IMR-90 (cell line): Measurements from ENCODE around the gene DCP1A. TPM values are rescaled to one million over a fixed set of nuclear protein-coding genes. Genes with fewer than 3 reads are reported as not detected.

Source experiments
- ATAC-seq: fragments of 200-7000 bp; cut with Tn5 transposase; 2 replicates; pipeline ENCODE4 v1.9.1; 2020; ENCODE audit warnings: low read depth, mild to moderate bottlenecking, moderate library complexity
- BruUV-seq: library from RNA; stranded (reverse); fragments of 400-500 nt; replicated peaks from 2 replicates; lab custom pipeline; 2021; lab: Mats Ljungman, UMichigan
- CTCF ChIA-PET: fragments of 300-600 bp; formaldehyde crosslinking; extraction: SDS; loops from one replicate; lab custom pipeline; 2021; ENCODE audit warnings: antibody characterized with exemption; lab: Yijun Ruan, JAX
- POLR2A ChIA-PET: fragments of 300-600 bp; sonication (Branson Sonifier 250); formaldehyde crosslinking; loops from one replicate; lab custom pipeline; 2022; ENCODE audit warnings: antibody characterized with exemption; ENCODE audit not compliant: unreplicated experiment; lab: Charles Lee
- DNase-seq: peaks from one replicate; pipeline ENCODE4 v3.0.0; 2013
- H2AFZ ChIP-seq: replicated peaks from 2 replicates; pipeline ENCODE3; 2013; ENCODE audit warnings: low read length, mild to moderate bottlenecking; ENCODE audit not compliant: poor library complexity
- H2AK5ac ChIP-seq: 2 replicates; pipeline ENCODE4 v1.6.1; 2013; ENCODE audit warnings: low read depth, low read length, inconsistent platforms
- H2AK9ac ChIP-seq: replicated peaks from 2 replicates; pipeline ENCODE3; 2013; ENCODE audit warnings: mild to moderate bottlenecking, low read depth, low read length, moderate library complexity; ENCODE audit not compliant: poor library complexity
- H2BK120ac ChIP-seq: 2 replicates; pipeline ENCODE4 v1.6.1; 2013; ENCODE audit warnings: low read depth, low read length, inconsistent platforms
- H2BK15ac ChIP-seq: 3 replicates; pipeline ENCODE4 v1.6.1; 2013; ENCODE audit warnings: low read depth, low read length, inconsistent platforms
- H2BK20ac ChIP-seq: 2 replicates; pipeline ENCODE4 v1.6.1; 2013; ENCODE audit warnings: low read depth, mild to moderate bottlenecking, inconsistent platforms, low read length, moderate library complexity
- H2BK5ac ChIP-seq: 2 replicates; pipeline ENCODE4 v1.6.1; 2013; ENCODE audit warnings: mild to moderate bottlenecking, low read depth, low read length, inconsistent platforms; ENCODE audit not compliant: poor library complexity, severe bottlenecking
- H3K14ac ChIP-seq: replicated peaks from 2 replicates; pipeline ENCODE4 v1.6.1; 2013; ENCODE audit warnings: low read depth, low read length, inconsistent platforms
- H3K18ac ChIP-seq: 2 replicates; pipeline ENCODE4 v1.6.1; 2013; ENCODE audit warnings: low read depth, low read length, control low read depth
- H3K23ac ChIP-seq: 2 replicates; pipeline ENCODE4 v1.6.1; 2013; ENCODE audit warnings: low read depth, low read length, inconsistent platforms
- H3K27ac ChIP-seq: 2 replicates; pipeline ENCODE4 v1.5.1; 2013; ENCODE audit warnings: mild to moderate bottlenecking, control low read depth, low read length; ENCODE audit not compliant: insufficient read depth
- H3K27me3 ChIP-seq: 2 replicates; pipeline ENCODE4 v1.6.1; 2013; ENCODE audit warnings: low read length; ENCODE audit not compliant: control insufficient read depth, insufficient read depth
- H3K36me3 ChIP-seq: 2 replicates; pipeline ENCODE4 v1.6.1; 2013; ENCODE audit warnings: low read length, mixed read lengths; ENCODE audit not compliant: control insufficient read depth, insufficient read depth
- H3K4ac ChIP-seq: 2 replicates; pipeline ENCODE4 v1.6.1; 2013; ENCODE audit warnings: low read depth, low read length, inconsistent platforms
- H3K4me1 ChIP-seq: 2 replicates; pipeline ENCODE4 v1.6.1; 2013; ENCODE audit warnings: low read length, mixed read lengths; ENCODE audit not compliant: control insufficient read depth, insufficient read depth
- H3K4me2 ChIP-seq: 2 replicates; pipeline ENCODE4 v1.6.1; 2013; ENCODE audit warnings: low read depth, mild to moderate bottlenecking, control low read depth, low read length, moderate library complexity
- H3K4me3 ChIP-seq: 2 replicates; pipeline ENCODE4 v1.5.1; 2013; ENCODE audit warnings: low read depth, mild to moderate bottlenecking, control low read depth, low read length, moderate library complexity; ENCODE audit not compliant: insufficient read depth
- H3K56ac ChIP-seq: 2 replicates; pipeline ENCODE4 v1.6.1; 2013; ENCODE audit warnings: low read length, inconsistent platforms; ENCODE audit not compliant: insufficient read depth; ENCODE audit errors: extremely low read depth
- H3K79me1 ChIP-seq, 2 experiments: 2 replicates each; pipeline ENCODE4 v1.6.1; 2013; ENCODE audit warnings: low read length in 2 of 2, inconsistent platforms in 1 of 2, low read depth in 1 of 2
- H3K9ac ChIP-seq: 2 replicates; pipeline ENCODE4 v1.6.1; 2013; ENCODE audit warnings: low read depth, low read length, control low read depth
- H3K9me1 ChIP-seq: 2 replicates; pipeline ENCODE4 v1.6.1; 2013; ENCODE audit warnings: low read length, inconsistent platforms; ENCODE audit not compliant: insufficient read depth
- H3K9me3 ChIP-seq: 2 replicates; pipeline ENCODE4 v1.6.1; 2013; ENCODE audit warnings: low read length; ENCODE audit not compliant: control insufficient read depth, insufficient read depth
- H4K20me1 ChIP-seq: 2 replicates; pipeline ENCODE4 v1.6.1; 2013; ENCODE audit warnings: low read length, inconsistent platforms; ENCODE audit not compliant: insufficient read depth
- H4K5ac ChIP-seq: 2 replicates; pipeline ENCODE4 v1.6.1; 2013; ENCODE audit warnings: mild to moderate bottlenecking, low read depth, low read length, control low read depth
- H4K8ac ChIP-seq, 2 experiments: 2 replicates each; pipeline ENCODE4 v1.6.1; 2013; ENCODE audit warnings: low read depth in 2 of 2, low read length in 2 of 2, control low read depth in 1 of 2, inconsistent platforms in 1 of 2
- H4K91ac ChIP-seq: 2 replicates; pipeline ENCODE4 v1.6.1; 2013; ENCODE audit warnings: low read depth, low read length, inconsistent platforms; ENCODE audit not compliant: insufficient read depth
- BHLHE40 ChIP-seq: fragments of 150-350 bp; IDR thresholded peaks from 2 replicates; pipeline ENCODE4 v1.6.1; 2016; ENCODE audit warnings: mild to moderate bottlenecking, low read depth, low read length
- CEBPB ChIP-seq: IDR thresholded peaks from 2 replicates; pipeline ENCODE4 v1.6.1; 2012; ENCODE audit warnings: low read depth, low read length, improper control_type of control experiment
- CTCF ChIP-seq: conservative IDR thresholded peaks from 2 replicates; pipeline ENCODE4 v1.5.1; 2012; ENCODE audit warnings: mild to moderate bottlenecking, low read depth, low read length, improper control_type of control experiment
- ELK1 ChIP-seq: fragments of 150-350 bp; IDR thresholded peaks from 2 replicates; pipeline ENCODE4 v1.6.1; 2016; ENCODE audit warnings: low read depth, mild to moderate bottlenecking, low read length, moderate library complexity, borderline replicate concordance
- MAFK ChIP-seq: IDR thresholded peaks from 2 replicates; pipeline ENCODE4 v1.6.1; 2012; ENCODE audit warnings: low read depth, low read length, improper control_type of control experiment
- MAZ ChIP-seq: IDR thresholded peaks from 2 replicates; pipeline ENCODE4 v1.6.1; 2012; ENCODE audit warnings: low read depth, mild to moderate bottlenecking, low read length, improper control_type of control experiment, moderate library complexity, borderline replicate concordance
- NFE2L2 ChIP-seq: fragments of 150-350 bp; IDR thresholded peaks from 2 replicates; pipeline ENCODE4 v1.6.1; 2016; ENCODE audit warnings: low read depth, mild to moderate bottlenecking, low read length
- POLR2A ChIP-seq: IDR thresholded peaks from 2 replicates; pipeline ENCODE4 v1.6.1; 2012; ENCODE audit warnings: mild to moderate bottlenecking, low read depth, low read length
- RAD21 ChIP-seq: IDR thresholded peaks from 2 replicates; pipeline ENCODE4 v1.6.1; 2012; ENCODE audit warnings: low read length, improper control_type of control experiment
- RCOR1 ChIP-seq: IDR thresholded peaks from 2 replicates; pipeline ENCODE4 v1.6.1; 2012; ENCODE audit warnings: mild to moderate bottlenecking, low read length, improper control_type of control experiment; ENCODE audit not compliant: insufficient replicate concordance
- SMC3 ChIP-seq: fragments of 150-350 bp; IDR thresholded peaks from 2 replicates; pipeline ENCODE4 v1.6.1; 2016; ENCODE audit warnings: low read depth, mild to moderate bottlenecking, antibody characterized with exemption, low read length, moderate library complexity
- USF2 ChIP-seq: fragments of 150-350 bp; IDR thresholded peaks from 2 replicates; pipeline ENCODE4 v1.6.1; 2017; ENCODE audit warnings: mild to moderate bottlenecking, antibody characterized with exemption, low read length, low read depth
- whole genome bisulfite sequencing, 2 experiments: methylation state at CpG; one replicate each; pipeline versions ENCODE4 v1.1.5 to v1.1.7; 2013; ENCODE audit warnings: missing lambda C conversion rate in 2 of 2; ENCODE audit not compliant: insufficient read length in 1 of 2; ENCODE audit errors: extremely low coverage in 2 of 2; 5-methylcytosine and 5-hydroxymethylcytosine counted together
- dilution Hi-C: fragments of 300-500 bp; cut with HindIII; formaldehyde crosslinking; loops from one replicate; pipeline ENCODE4 v1.14.3; 2018; ENCODE audit warnings: low sequenced_read_pairs; ENCODE audit not compliant: unreplicated experiment
- in situ Hi-C: fragments of 300-500 bp; cut with MboI; formaldehyde crosslinking; loops from 3 replicates; pipeline ENCODE4 v1.14.3; 2019; ENCODE audit warnings: low sequenced_read_pairs, inconsistent platforms, mixed read lengths
- intact Hi-C: fragments of 100-400 bp; cut with micrococcal nuclease; formaldehyde crosslinking; loops from 2 replicates; pipeline ENCODE4 v1.10.0; 2022
- polyA plus RNA-seq, 3 experiments: library from polyadenylated mRNA; depleted of rRNA; stranded (reverse); fragments of >200 nt; gene quantifications; 2 replicates each; pipeline ENCODE4 v1.2.3, GENCODE V29; 2012; ENCODE audit warnings: low replicate concordance in 1 of 3
- total RNA-seq: library from RNA; depleted of rRNA; stranded (reverse); fragments of >200 nt; gene quantifications from 2 replicates; pipeline ENCODE4 v1.2.3, GENCODE V29; 2012

DCP1A gene
- total and polyA plus RNA-seq, 2 of the 4 experiments (the other 2 are of a cell fraction): 13.2 to 30.1 TPM

GRCh38 chr3:53254509-53255422, 92.6 kb downstream of the DCP1A start:
- Histone ChIP-seq H3K9me3 (no peaks in the 10 kb centered on the region), H3K36me3 (peaks cover 8% of the 10 kb centered on the region; the same call in 1 of the 2 replicates), H3K27me3 (no peaks in the 10 kb centered on the region), H3K4me1 (peaks cover 19% of the 10 kb centered on the region), H3K23ac (peak overlapping the region; percentile 14), H2BK20ac (no peak overlapping the region), H3K9ac (peak overlapping the region; percentile 93), H3K4ac (peak overlapping the region; percentile 52), H3K18ac (no peak overlapping the region), H3K14ac (peak overlapping the region; percentile 86), H2AFZ (peak overlapping the region; percentile 83), H3K9me1 (peaks cover 25% of the 10 kb centered on the region), H3K56ac (peak overlapping the region; percentile 38; the same call in 1 of the 2 replicates), H3K79me1 (peaks cover 0 to 43% of the 10 kb centered on the region in 2 experiments; a peak in 3 of 4 replicates), H3K27ac (peak overlapping the region; percentile 92), H2BK5ac (peak overlapping the region; percentile 82), H3K4me3 (peak overlapping the region; percentile 95), H4K91ac (no peak overlapping the region; the same call in 1 of the 2 replicates), H2BK120ac (0 out of 2 replicates have a peak overlapping the region, but pooled peaks have one; percentile 22), H2AK9ac (peak overlapping the region; percentile 98), H4K20me1 (peaks cover 60% of the 10 kb centered on the region), H4K8ac (no peak overlapping the region; a peak in 1 of 4 replicates), H2BK15ac (no peak overlapping the region), H4K5ac (no peak overlapping the region), H3K4me2 (peak overlapping the region; percentile 97), H2AK5ac (0 out of 2 replicates have a peak overlapping the region, but pooled peaks have one; percentile 66)
- POLR2A ChIA-PET: no interaction called here
- intact Hi-C loops (loop anchor here (2.0 kb wide), 1 partner anchor 16 kb away; no protein-coding TSS in a partner anchor), dilution Hi-C loops (no loop called here), in situ Hi-C loops (no loop called here)
- CTCF ChIA-PET: interaction anchor here (1.1 kb wide), 1 partner anchor 140 kb away, joined by 3 read pairs; no protein-coding TSS in a partner anchor
- BruUV-seq: no TSS peak
- WGBS, 2 experiments: 0% methylated on average over 5 of the region's 32 CpGs; no CpG with 5 or more reads in 1 of the 2 experiments
- ATAC-seq: peak; percentile 35
- DNase-seq: peak; percentile 47
- TF ChIP-seq ELK1: no peak
- TF ChIP-seq POLR2A: no peak
- no peak for TF ChIP-seq USF2
- no peak for TF ChIP-seq BHLHE40
- TF ChIP-seq SMC3: no peak
- 0 out of 2 replicates have a peak, but pooled peaks have one; percentile 9 for TF ChIP-seq MAZ
- no peak for TF ChIP-seq RAD21
- TF ChIP-seq RCOR1: no peak
- TF ChIP-seq CEBPB: no peak
- no peak for TF ChIP-seq NFE2L2
- TF ChIP-seq MAFK: no peak
- TF ChIP-seq CTCF: no peak
